ENCODE data around the gene SAMSN1.
"Not testable (repeated sequence)": the region's sequence is repeated elsewhere in the genome, so short reads cannot be mapped to it uniquely, and the experiment has no call there.

DNA sequence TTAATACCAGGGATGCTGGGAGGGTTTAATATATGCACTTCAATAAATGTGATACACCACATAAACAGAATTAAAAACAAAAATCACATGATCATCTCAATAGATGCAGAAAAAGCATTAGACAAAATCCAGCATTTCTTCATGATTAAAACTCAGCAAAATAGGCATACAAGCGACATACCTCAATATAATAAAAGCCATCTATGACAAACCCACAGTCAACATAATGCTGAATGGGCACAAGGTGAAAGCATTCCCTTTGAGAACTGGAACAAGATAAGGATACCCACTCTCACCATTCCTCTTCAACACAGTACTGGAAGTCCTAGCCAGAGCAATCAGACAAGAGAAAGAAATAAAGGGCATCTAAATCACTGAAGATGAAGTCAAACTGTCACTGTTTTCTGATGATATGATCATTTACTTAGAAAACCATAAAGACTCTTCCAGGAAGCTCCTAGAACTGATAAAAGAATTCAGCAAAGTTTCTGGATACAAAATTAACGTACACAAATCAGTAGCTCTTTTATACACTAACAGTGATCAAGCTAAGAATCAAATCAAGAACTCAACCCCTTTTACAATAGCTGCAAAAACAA lies 39.2 kb downstream of the SAMSN1 start:
- not testable (repeated sequence) for TF ChIP-seq CTCF (IDR thresholded peaks at IDR 0.05); POLR2AphosphoS5 (IDR thresholded peaks at IDR 0.05; ENCODE audit: low read depth, low read length)

Measured in Panc1 (cell line).